ENCODE measurements around the gene PDCL2. TPM values are rescaled to one million over a fixed set of nuclear protein-coding genes. Genes with fewer than 3 reads are reported as not detected.
"Not testable (repeated sequence)": the region's sequence is repeated elsewhere in the genome, so short reads cannot be mapped to it uniquely, and the experiment has no call there.

PDCL2 gene
- not detected in 2 replicates for total RNA-seq (2014; rRNA removed; shearing (Covaris generic); ENCODE audit: low replicate concordance)

GRCh38 chr4:55592014-55592413 lies at the start of gene PDCL2:
Gene PDCL2 (minus strand): TSS chr4:55592245. CDS start chr4:55592109, 136 bp downstream.
- in situ Hi-C loops (cut with HindIII; ENCODE audit: low pct_unique_long_range_greater_than_20kb, low sequenced_read_pairs): no loop called here
- DNase-seq (ENCODE audit: low read depth): no peak

GRCh38 chr4:55637272-55637820 lies 45.3 kb upstream of the PDCL2 start:
- DNase-seq (ENCODE audit: low read depth): no peak
- in situ Hi-C loops (cut with HindIII; ENCODE audit: low pct_unique_long_range_greater_than_20kb, low sequenced_read_pairs): no loop called here

GRCh38 chr4:55636656-55636999 lies 44.6 kb upstream of the PDCL2 start:
- no peak for DNase-seq (ENCODE audit: low read depth)
- in situ Hi-C loops (cut with HindIII; ENCODE audit: low pct_unique_long_range_greater_than_20kb, low sequenced_read_pairs): no loop called here

GRCh38 chr4:55635741-55636655 lies 44.0 kb upstream of the PDCL2 start, which contains the start of gene NMU:
Gene NMU (minus strand): TSS chr4:55636298. CDS start chr4:55636192, 106 bp downstream.
- peak; percentile 39 for DNase-seq (ENCODE audit: low read depth)
- in situ Hi-C loops (cut with HindIII; ENCODE audit: low pct_unique_long_range_greater_than_20kb, low sequenced_read_pairs): no loop called here

- DNase-seq (ENCODE audit: low read depth): no peak
- in situ Hi-C loops (cut with HindIII; ENCODE audit: low pct_unique_long_range_greater_than_20kb, low sequenced_read_pairs): no loop called here
Measured at GRCh38 chr4:55635282-55635681, 43.2 kb upstream of the PDCL2 start.

GRCh38 chr4:55634417-55635128 lies 42.5 kb upstream of the PDCL2 start:
- DNase-seq (ENCODE audit: low read depth): no peak
- in situ Hi-C loops (cut with HindIII; ENCODE audit: low pct_unique_long_range_greater_than_20kb, low sequenced_read_pairs): no loop called here

GRCh38 chr4:55633903-55634302 lies 41.9 kb upstream of the PDCL2 start:
- DNase-seq (ENCODE audit: low read depth): no peak
- in situ Hi-C loops (cut with HindIII; ENCODE audit: low pct_unique_long_range_greater_than_20kb, low sequenced_read_pairs): no loop called here

GRCh38 chr4:55625835-55626234 lies 33.8 kb upstream of the PDCL2 start:
- no peak for DNase-seq (ENCODE audit: low read depth)
- in situ Hi-C loops (cut with HindIII; ENCODE audit: low pct_unique_long_range_greater_than_20kb, low sequenced_read_pairs): no loop called here

- in situ Hi-C loops (cut with HindIII; ENCODE audit: low pct_unique_long_range_greater_than_20kb, low sequenced_read_pairs); DNase-seq (ENCODE audit: low read depth): not testable (repeated sequence)
Measured at GRCh38 chr4:55624063-55624462, 32.0 kb upstream of the PDCL2 start.

GRCh38 chr4:55618546-55619143 lies 26.6 kb upstream of the PDCL2 start:
- in situ Hi-C loops (cut with HindIII; ENCODE audit: low pct_unique_long_range_greater_than_20kb, low sequenced_read_pairs): no loop called here
- DNase-seq (ENCODE audit: low read depth): peak; percentile 18

- in situ Hi-C loops (cut with HindIII; ENCODE audit: low pct_unique_long_range_greater_than_20kb, low sequenced_read_pairs): no loop called here
- no peak for DNase-seq (ENCODE audit: low read depth)
Measured at GRCh38 chr4:55617587-55618197, 25.6 kb upstream of the PDCL2 start.

GRCh38 chr4:55615008-55615407 lies 23.0 kb upstream of the PDCL2 start:
- DNase-seq (ENCODE audit: low read depth): no peak
- in situ Hi-C loops (cut with HindIII; ENCODE audit: low pct_unique_long_range_greater_than_20kb, low sequenced_read_pairs): no loop called here

GRCh38 chr4:55613621-55614020 lies 21.6 kb upstream of the PDCL2 start:
- in situ Hi-C loops (cut with HindIII; ENCODE audit: low pct_unique_long_range_greater_than_20kb, low sequenced_read_pairs): no loop called here
- no peak for DNase-seq (ENCODE audit: low read depth)

- no peak for DNase-seq (ENCODE audit: low read depth)
- in situ Hi-C loops (cut with HindIII; ENCODE audit: low pct_unique_long_range_greater_than_20kb, low sequenced_read_pairs): no loop called here
Measured at GRCh38 chr4:55612341-55612740, 20.3 kb upstream of the PDCL2 start.

- DNase-seq (ENCODE audit: low read depth): no peak
- in situ Hi-C loops (cut with HindIII; ENCODE audit: low pct_unique_long_range_greater_than_20kb, low sequenced_read_pairs): no loop called here
Measured at GRCh38 chr4:55611358-55612059, 19.5 kb upstream of the PDCL2 start.

- in situ Hi-C loops (cut with HindIII; ENCODE audit: low pct_unique_long_range_greater_than_20kb, low sequenced_read_pairs): no loop called here
- DNase-seq (ENCODE audit: low read depth): no peak
Measured at GRCh38 chr4:55610381-55610780, 18.3 kb upstream of the PDCL2 start.

- in situ Hi-C loops (cut with HindIII; ENCODE audit: low pct_unique_long_range_greater_than_20kb, low sequenced_read_pairs): no loop called here
- DNase-seq (ENCODE audit: low read depth): no peak
Measured at GRCh38 chr4:55609393-55609866, 17.4 kb upstream of the PDCL2 start.

- no peak for DNase-seq (ENCODE audit: low read depth)
- in situ Hi-C loops (cut with HindIII; ENCODE audit: low pct_unique_long_range_greater_than_20kb, low sequenced_read_pairs): no loop called here
Measured at GRCh38 chr4:55608591-55608990, 16.5 kb upstream of the PDCL2 start.
